Subcutaneous abdominal adipose tissue (tissue), 5 donors: Measurements from ENCODE around the gene IRF8.

Source experiments
- H3K27ac ChIP-seq: one replicate; pipeline ENCODE4 v1.7.0; 2013; ENCODE audit warnings: low read depth, mild to moderate bottlenecking, inconsistent platforms, low read length, moderate library complexity
- H3K27me3 ChIP-seq, 5 donors: one replicate each; pipeline ENCODE4 v1.7.0; 2013; ENCODE audit warnings: low read length in 5 of 5, inconsistent platforms in 1 of 5; ENCODE audit not compliant: control insufficient read depth in 5 of 5, insufficient read depth in 4 of 5
- H3K36me3 ChIP-seq, 5 donors: one replicate each; pipeline ENCODE4 v1.7.0; 2013; ENCODE audit warnings: low read length in 5 of 5; ENCODE audit not compliant: control insufficient read depth in 5 of 5, insufficient read depth in 5 of 5
- H3K4me1 ChIP-seq, 5 donors: one replicate each; pipeline ENCODE4 v1.7.0; 2013; ENCODE audit warnings: low read length in 5 of 5, mild to moderate bottlenecking in 3 of 5, moderate library complexity in 1 of 5; ENCODE audit not compliant: control insufficient read depth in 5 of 5, insufficient read depth in 5 of 5
- H3K4me3 ChIP-seq, 5 donors: one replicate each; pipeline ENCODE4 v1.7.0; 2013; ENCODE audit warnings: low read length in 5 of 5, low read depth in 1 of 5
- H3K9ac ChIP-seq, 5 donors: one replicate each; pipeline ENCODE4 v1.7.0; 2013; ENCODE audit warnings: low read length in 5 of 5, mild to moderate bottlenecking in 4 of 5, moderate library complexity in 3 of 5
- H3K9me3 ChIP-seq, 5 donors: one replicate each; pipeline ENCODE4 v1.7.0; 2013; ENCODE audit warnings: low read length in 5 of 5; ENCODE audit not compliant: control insufficient read depth in 5 of 5
- donor health status: healthy.
- donor health status: healthy.
- donor health status: healthy.
- donor health status: healthy.
- donor health status: healthy.

IRF8 gene

DNA sequence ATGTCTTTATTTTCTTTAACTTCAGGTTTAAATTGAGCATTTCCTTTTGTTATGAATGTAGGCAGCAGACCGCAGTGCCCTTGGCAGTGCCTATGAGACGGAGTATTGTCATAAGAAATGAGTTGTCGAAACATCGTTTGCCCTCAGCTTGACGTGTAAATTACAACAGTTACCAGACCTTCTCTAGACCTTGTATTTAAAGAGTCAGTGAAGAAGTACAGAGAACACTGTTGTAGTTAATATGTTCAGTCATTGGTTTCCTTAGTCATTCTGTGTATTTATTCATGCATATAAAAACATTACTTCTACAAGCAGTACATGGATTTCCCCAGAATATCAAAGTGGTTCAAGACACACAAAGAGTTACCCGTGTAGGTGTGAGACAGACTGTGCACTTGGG is 19.0 kb downstream of the IRF8 start:
- Histone ChIP-seq H3K36me3 (peaks cover 2 to 75% (median 27%) of the 10 kb centered on the region in 5 donors), H3K9me3 (no peaks in the 10 kb centered on the region), H3K27ac (no peak overlapping the region)

DNA sequence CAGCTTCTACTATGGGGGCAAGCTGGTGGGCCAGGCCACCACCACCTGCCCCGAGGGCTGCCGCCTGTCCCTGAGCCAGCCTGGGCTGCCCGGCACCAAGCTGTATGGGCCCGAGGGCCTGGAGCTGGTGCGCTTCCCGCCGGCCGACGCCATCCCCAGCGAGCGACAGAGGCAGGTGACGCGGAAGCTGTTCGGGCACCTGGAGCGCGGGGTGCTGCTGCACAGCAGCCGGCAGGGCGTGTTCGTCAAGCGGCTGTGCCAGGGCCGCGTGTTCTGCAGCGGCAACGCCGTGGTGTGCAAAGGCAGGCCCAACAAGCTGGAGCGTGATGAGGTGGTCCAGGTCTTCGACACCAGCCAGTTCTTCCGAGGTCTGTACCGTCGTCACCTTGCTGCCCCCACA is 19.5 kb downstream of the IRF8 start:
- no peak overlapping the region for H3K27ac ChIP-seq

More for the DNA sequence above, 19.0 kb downstream of the IRF8 start:
- Histone ChIP-seq H3K9ac (no peak overlapping the region), H3K27me3 (no peaks in the 10 kb centered on the region), H3K4me3 (no peak overlapping the region), H3K4me1 (peaks cover 0 to 37% (median 23%) of the 10 kb centered on the region in 5 donors)

DNA sequence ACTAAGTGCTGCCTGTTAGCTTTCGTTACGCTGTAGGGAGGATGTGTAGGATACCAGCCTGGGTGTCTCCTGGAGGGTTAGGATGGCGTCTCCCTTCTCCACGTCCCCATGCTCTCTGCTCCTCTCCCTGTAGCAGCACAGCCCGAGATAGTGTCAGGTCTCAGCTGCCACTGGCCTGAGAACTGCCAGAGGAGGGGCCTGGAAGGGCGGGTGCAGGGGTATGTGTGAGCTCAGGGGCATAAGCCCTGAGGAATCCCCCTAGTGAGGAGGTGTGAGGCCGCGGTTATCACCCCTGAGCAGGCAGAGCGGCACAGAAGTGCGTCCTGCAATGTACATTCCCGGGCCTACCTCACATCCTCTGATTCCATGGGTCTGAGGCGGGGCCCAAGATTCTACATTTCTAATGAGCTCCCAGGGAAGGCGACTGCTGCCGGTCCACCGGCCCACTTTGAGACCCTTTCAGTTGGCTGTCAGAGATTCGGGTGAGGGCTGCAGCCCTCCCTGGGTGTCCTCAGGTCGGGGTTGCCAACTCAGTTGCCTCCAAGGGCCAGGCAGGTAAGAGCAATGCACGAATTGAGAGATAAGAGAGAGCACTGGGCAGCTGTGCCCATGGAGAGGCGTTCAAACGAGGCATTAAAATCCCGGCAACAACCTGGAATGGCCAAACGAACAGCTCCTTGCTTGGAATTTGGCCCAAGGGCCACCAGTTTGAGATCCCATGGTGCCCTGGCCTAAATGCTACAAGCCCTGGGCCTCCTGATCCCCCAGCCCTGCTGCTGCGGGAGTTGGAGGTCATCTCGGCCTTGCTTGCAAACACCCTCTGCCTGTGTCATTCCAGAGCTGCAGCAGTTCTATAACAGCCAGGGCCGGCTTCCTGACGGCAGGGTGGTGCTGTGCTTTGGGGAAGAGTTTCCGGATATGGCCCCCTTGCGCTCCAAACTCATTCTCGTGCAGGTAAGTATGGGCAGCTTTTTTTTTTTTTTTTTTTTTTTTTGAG is 20.6 kb downstream of the IRF8 start:
- peaks cover 2 to 61% (median 22%) of the 10 kb centered on the region in 5 donors for H3K36me3 ChIP-seq
- H3K9ac ChIP-seq: no peak overlapping the region
- no peak overlapping the region for H3K4me3 ChIP-seq
- H3K27ac ChIP-seq: no peak overlapping the region
- H3K27me3 ChIP-seq: no peaks in the 10 kb centered on the region
- H3K4me1 ChIP-seq: peaks cover 0 to 29% (median 16%) of the 10 kb centered on the region in 5 donors
- H3K9me3 ChIP-seq: no peaks in the 10 kb centered on the region

More for the DNA sequence above, 19.5 kb downstream of the IRF8 start:
- H3K9ac ChIP-seq: no peak overlapping the region
- no peaks in the 10 kb centered on the region for H3K27me3 ChIP-seq
- H3K4me1 ChIP-seq: peaks cover 0 to 34% (median 18%) of the 10 kb centered on the region in 5 donors
- H3K36me3 ChIP-seq: peaks cover 2 to 71% (median 24%) of the 10 kb centered on the region in 5 donors
- no peak overlapping the region for H3K4me3 ChIP-seq
- no peaks in the 10 kb centered on the region for H3K9me3 ChIP-seq

DNA sequence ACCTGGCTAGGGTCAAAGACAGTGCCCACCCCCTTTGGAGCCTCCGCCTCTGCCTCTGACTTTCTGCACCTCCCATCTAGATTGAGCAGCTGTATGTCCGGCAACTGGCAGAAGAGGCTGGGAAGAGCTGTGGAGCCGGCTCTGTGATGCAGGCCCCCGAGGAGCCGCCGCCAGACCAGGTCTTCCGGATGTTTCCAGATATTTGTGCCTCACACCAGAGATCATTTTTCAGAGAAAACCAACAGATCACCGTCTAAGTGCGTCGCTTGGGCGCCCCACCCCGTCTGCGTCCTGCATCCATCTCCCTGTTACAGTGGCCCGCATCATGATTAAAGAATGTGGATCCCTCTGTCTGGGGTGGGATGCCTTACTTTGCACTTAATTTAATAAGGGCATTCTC is 22.1 kb downstream of the IRF8 start:
- no peaks in the 10 kb centered on the region for H3K27me3 ChIP-seq
- H3K4me3 ChIP-seq: no peak overlapping the region
- H3K9ac ChIP-seq: no peak overlapping the region
- no peaks in the 10 kb centered on the region for H3K9me3 ChIP-seq
- H3K36me3 ChIP-seq: peaks cover 2 to 49% (median 21%) of the 10 kb centered on the region in 5 donors
- H3K4me1 ChIP-seq: peaks cover 0 to 18% (median 13%) of the 10 kb centered on the region in 5 donors
- no peak overlapping the region for H3K27ac ChIP-seq

DNA sequence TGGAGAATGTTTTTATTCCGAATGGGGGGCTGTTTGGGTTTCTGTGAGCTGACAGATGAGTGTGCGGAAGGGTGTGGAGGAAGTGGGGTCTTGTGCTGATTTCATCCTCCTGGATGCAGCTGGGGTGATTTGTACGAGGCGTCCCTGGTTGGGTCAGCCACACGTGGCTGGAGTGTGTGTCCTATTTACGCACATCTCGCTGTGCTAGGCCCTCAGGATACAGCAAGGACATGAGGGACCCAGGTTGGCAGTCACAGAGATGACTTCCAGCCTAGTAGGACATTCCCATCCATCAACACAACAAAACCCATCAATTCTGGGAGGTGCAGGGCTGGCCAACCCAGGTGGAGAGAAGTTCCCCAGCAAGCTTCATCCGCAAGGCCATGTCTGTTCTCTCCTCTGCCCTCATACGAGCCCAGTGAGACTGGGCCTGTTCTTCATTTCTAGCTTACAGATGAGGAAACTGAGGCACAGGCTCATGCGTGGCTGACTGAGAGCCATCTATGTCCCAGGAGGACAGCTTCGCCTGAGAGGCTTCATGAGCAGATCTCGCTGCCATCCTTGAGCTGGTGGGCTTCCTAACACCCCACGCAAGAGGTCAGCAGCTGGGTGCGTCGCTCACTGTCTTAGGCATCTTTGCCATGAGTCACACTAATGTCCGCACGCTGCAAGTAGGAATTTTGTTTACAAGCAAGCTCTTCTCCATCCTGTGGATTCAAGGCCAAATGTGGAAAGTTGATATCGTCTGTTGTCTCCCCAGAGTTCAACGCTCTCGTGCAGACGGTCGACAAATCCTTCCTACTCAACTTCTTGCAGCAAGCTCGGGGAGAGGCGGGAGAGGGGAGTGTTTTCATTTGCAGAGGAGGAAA is 24.4 kb downstream of the IRF8 start:
- H3K27ac ChIP-seq: no peak overlapping the region
- peaks cover 0 to 37% (median 21%) of the 10 kb centered on the region in 5 donors for H3K36me3 ChIP-seq
- H3K9me3 ChIP-seq: no peaks in the 10 kb centered on the region
- no peak overlapping the region for H3K9ac ChIP-seq
- peaks cover 0 to 4% (median 0%) of the 10 kb centered on the region in 5 donors for H3K27me3 ChIP-seq
- peaks cover 0 to 16% (median 12%) of the 10 kb centered on the region in 5 donors for H3K4me1 ChIP-seq
- no peak overlapping the region for H3K4me3 ChIP-seq

DNA sequence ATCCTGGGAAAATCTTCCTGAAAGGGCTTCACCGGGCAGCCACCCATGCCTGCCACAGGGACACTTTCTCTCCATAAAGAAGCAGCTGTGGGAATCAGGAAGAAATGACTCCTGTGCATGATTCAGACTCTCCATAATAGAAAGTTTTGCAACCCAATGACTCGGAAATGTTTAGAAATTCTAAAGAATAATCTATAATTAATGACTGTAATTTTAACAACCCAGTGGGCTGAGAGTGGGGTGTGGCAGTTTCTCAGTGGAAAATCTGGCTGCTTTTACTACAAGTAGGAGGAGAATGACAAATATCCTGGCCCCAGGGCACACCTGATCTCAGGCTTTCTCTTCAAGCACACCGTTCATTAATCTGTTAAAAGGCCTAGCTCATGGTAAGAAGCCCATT is 25.7 kb downstream of the IRF8 start:
- Histone ChIP-seq H3K27me3 (peaks cover 0 to 10% (median 5%) of the 10 kb centered on the region in 5 donors), H3K9ac (no peak overlapping the region), H3K9me3 (no peaks in the 10 kb centered on the region), H3K27ac (no peak overlapping the region), H3K4me1 (peaks cover 0 to 26% (median 16%) of the 10 kb centered on the region in 5 donors), H3K36me3 (peaks cover 0 to 24% (median 8%) of the 10 kb centered on the region in 5 donors), H3K4me3 (no peak overlapping the region)

DNA sequence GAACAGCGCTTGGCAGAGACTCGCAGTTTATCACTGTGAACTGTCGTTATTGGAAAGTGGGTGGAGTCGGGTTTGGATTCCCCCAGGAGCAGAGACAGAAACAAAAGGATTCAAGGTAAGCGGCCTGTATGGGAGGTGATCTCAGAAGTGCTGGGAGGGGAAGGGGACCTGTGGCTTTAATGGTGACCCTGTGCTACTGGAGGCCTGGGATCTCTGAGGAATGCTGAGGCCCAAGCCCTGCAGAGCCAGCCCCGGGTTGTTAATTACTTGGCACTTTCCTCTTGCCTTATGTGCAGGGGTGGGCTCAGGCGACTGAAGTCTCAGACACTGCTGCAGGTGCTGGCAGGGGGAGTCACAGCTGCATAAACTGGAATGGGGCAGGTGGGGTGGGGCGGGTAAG is 27.4 kb downstream of the IRF8 start:
- H3K9ac ChIP-seq: no peak overlapping the region
- H3K27ac ChIP-seq: no peak overlapping the region
- no peak overlapping the region for H3K4me3 ChIP-seq
- H3K27me3 ChIP-seq: peaks cover 2 to 14% (median 5%) of the 10 kb centered on the region in 5 donors
- H3K4me1 ChIP-seq: peaks cover 0 to 26% (median 16%) of the 10 kb centered on the region in 5 donors
- no peaks in the 10 kb centered on the region for H3K9me3 ChIP-seq
- H3K36me3 ChIP-seq: peaks cover 0 to 8% (median 0%) of the 10 kb centered on the region in 5 donors

DNA sequence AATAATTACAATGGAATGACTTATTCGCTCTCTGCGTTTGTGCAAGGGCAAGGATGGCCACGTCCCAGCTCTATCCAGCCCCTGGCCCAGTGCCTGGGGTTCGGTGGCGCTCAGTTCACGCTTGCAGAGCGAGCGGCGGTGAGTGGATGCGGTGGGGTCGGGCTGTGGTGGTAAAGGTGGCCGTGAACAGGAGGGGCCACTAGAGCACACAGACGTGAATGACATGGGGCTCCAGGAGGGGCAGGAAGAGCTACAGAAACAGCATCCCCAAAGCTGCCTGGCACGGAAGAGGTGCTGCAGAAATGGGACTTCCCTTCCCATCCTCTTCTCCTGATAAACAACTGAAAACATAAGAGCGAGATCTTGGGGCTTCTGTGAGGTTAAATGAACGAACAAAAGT is 28.4 kb downstream of the IRF8 start:
- no peak overlapping the region for H3K4me3 ChIP-seq
- H3K9ac ChIP-seq: no peak overlapping the region
- peaks cover 4 to 16% (median 8%) of the 10 kb centered on the region in 5 donors for H3K27me3 ChIP-seq
- H3K9me3 ChIP-seq: no peaks in the 10 kb centered on the region
- no peaks in the 10 kb centered on the region for H3K36me3 ChIP-seq
- H3K27ac ChIP-seq: no peak overlapping the region
- H3K4me1 ChIP-seq: peaks cover 0 to 26% (median 16%) of the 10 kb centered on the region in 5 donors

DNA sequence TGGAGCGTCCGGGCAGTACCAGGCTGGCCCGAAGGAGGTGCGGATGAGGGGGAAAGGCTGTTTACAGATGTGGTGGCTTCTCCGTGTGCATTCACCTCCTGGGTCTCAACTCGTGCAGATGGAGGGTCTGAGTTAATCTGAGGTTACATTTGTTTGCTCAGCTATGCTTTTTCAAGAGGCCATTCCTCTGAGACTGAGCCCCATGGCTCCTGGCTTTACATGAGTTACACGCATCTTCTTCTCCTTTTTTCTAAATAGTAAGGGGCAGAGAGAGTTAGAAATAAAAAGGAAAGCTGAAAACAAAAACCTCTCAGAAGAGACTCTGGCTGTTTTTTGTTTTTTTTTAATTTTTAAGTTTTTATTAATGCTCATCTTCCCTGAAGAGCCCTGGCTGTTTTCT is 29.0 kb downstream of the IRF8 start:
- Histone ChIP-seq H3K4me1 (peaks cover 0 to 26% (median 16%) of the 10 kb centered on the region in 5 donors), H3K27ac (no peak overlapping the region), H3K4me3 (no peak overlapping the region), H3K9me3 (no peaks in the 10 kb centered on the region), H3K36me3 (no peaks in the 10 kb centered on the region), H3K9ac (no peak overlapping the region), H3K27me3 (peaks cover 6 to 16% (median 8%) of the 10 kb centered on the region in 5 donors)
